NCI-H1092 treated with DMSO at 0.1 percent for 48 hours (cell line): Measurements from ENCODE around the gene C19orf25.
"Not testable (repeated sequence)": the region's sequence is repeated elsewhere in the genome, so short reads cannot be mapped to it uniquely, and the experiment has no call there.

ENCODE experiments used
- DNase-seq: peaks from one replicate; lab custom pipeline; 2025; lab: John Stamatoyannopoulos, UW

C19orf25 gene

GRCh38 chr19:1481893-1482360 lies 2.9 kb upstream of the C19orf25 start:
- DNase-seq = no peak

- DNase-seq = no peak
These were observed 2.3 kb upstream of the C19orf25 start for GRCh38 chr19:1481224-1481892.

GRCh38 chr19:1477056-1477455 lies 2.0 kb downstream of the C19orf25 start:
- not testable (repeated sequence) for DNase-seq

- no peak for DNase-seq
These were observed 3.1 kb downstream of the C19orf25 start for GRCh38 chr19:1475751-1476437.

- no peak for DNase-seq
These were observed 4.2 kb downstream of the C19orf25 start for GRCh38 chr19:1474765-1475351.

GRCh38 chr19:1474011-1474764 lies 4.8 kb downstream of the C19orf25 start:
- DNase-seq = no peak

GRCh38 chr19:1473085-1473851 lies 5.7 kb downstream of the C19orf25 start:
- DNase-seq = no peak

GRCh38 chr19:1472231-1473084 lies 6.6 kb downstream of the C19orf25 start:
- no peak for DNase-seq

GRCh38 chr19:1471515-1472160 lies 7.4 kb downstream of the C19orf25 start:
- no peak for DNase-seq

GRCh38 chr19:1471010-1471514 lies 8.0 kb downstream of the C19orf25 start:
- DNase-seq = no peak

GRCh38 chr19:1470305-1471009 lies 8.6 kb downstream of the C19orf25 start:
- no peak for DNase-seq

- no peak for DNase-seq
These were observed 9.0 kb downstream of the C19orf25 start for GRCh38 chr19:1470055-1470304.

GRCh38 chr19:1469255-1470054 lies 9.6 kb downstream of the C19orf25 start:
- no peak for DNase-seq

- DNase-seq = no peak
These were observed 10.2 kb downstream of the C19orf25 start for GRCh38 chr19:1468821-1469254.

- DNase-seq = no peak
These were observed 10.7 kb downstream of the C19orf25 start for GRCh38 chr19:1468274-1468820.

- no peak for DNase-seq
These were observed 11.3 kb downstream of the C19orf25 start for GRCh38 chr19:1467490-1468273.

- no peak for DNase-seq
These were observed 11.9 kb downstream of the C19orf25 start for GRCh38 chr19:1467215-1467489.
